HEK293 (cell line): ENCODE results near the gene LAD1.
A peak's percentile ranks its signal among the peaks of the same experiment; 100 is the strongest.

Experiments
- CTCF ChIA-PET: fragments of 350-600 bp; formaldehyde crosslinking; extraction: SDS; loops from one replicate; lab custom pipeline; 2021; ENCODE audit warnings: antibody characterized with exemption; lab: Yijun Ruan, JAX
- POLR2A ChIA-PET: fragments of 300-600 bp; formaldehyde crosslinking; extraction: SDS; loops from one replicate; lab custom pipeline; 2020; ENCODE audit warnings: antibody characterized with exemption, inconsistent platforms; lab: Yijun Ruan, JAX
- H3K27ac ChIP-seq: fragments of 200-500 bp; sonication (Bioruptor generic); 2 replicates; pipeline ENCODE4 v1.5.1; 2014; ENCODE audit warnings: low read depth, low read length, control low read depth, inconsistent platforms; ENCODE audit errors: extremely low read depth
- H3K36me3 ChIP-seq, 2 experiments: fragments of 200-500 bp in 1 of 2; sonication (Bioruptor generic) in 1 of 2; 1 replicate in 1 of 2; 2 replicates in 1 of 2; pipeline ENCODE4 v1.5.1; 2014 to 2017; ENCODE audit warnings: inconsistent platforms in 2 of 2, low read length in 2 of 2; ENCODE audit not compliant: control insufficient read depth in 2 of 2, insufficient read depth in 1 of 2
- H3K4me1 ChIP-seq: fragments of 200-500 bp; sonication (Bioruptor generic); 2 replicates; pipeline ENCODE4 v1.5.1; 2014; ENCODE audit warnings: mild to moderate bottlenecking, low read length, inconsistent platforms; ENCODE audit not compliant: control insufficient read depth, insufficient read depth
- H3K4me3 ChIP-seq: 2 replicates; pipeline ENCODE4 v1.5.1; 2011; ENCODE audit warnings: low read depth, mild to moderate bottlenecking, control low read depth, low read length, moderate library complexity
- H3K9me3 ChIP-seq: fragments of 200-500 bp; sonication (Bioruptor generic); 2 replicates; pipeline ENCODE4 v1.5.1; 2014; ENCODE audit warnings: low read depth, low read length, inconsistent platforms; ENCODE audit not compliant: control insufficient read depth, insufficient read depth
- BCL11B ChIP-seq: fragments of 450-650 bp; formaldehyde crosslinking; IDR thresholded peaks from 2 replicates; pipeline ENCODE4 v1.5.1; 2016; ENCODE audit warnings: low read depth, missing biosample characterization, missing genetic modification characterization
- BCL6B ChIP-seq: fragments of 450-650 bp; formaldehyde crosslinking; IDR thresholded peaks from 2 replicates; pipeline ENCODE4 v1.5.1; 2017; ENCODE audit warnings: missing biosample characterization, missing genetic modification characterization
- CTCF ChIP-seq: fragments of 450-650 bp; formaldehyde crosslinking; IDR thresholded peaks from 2 replicates; pipeline ENCODE4 v1.5.1; 2016; ENCODE audit warnings: missing biosample characterization, missing genetic modification characterization
- EGR2 ChIP-seq: fragments of 450-650 bp; formaldehyde crosslinking; IDR thresholded peaks from 2 replicates; pipeline ENCODE4 v1.5.1; 2016; ENCODE audit warnings: low read depth, missing biosample characterization, missing genetic modification characterization
- FEZF1 ChIP-seq: fragments of 450-650 bp; formaldehyde crosslinking; IDR thresholded peaks from 2 replicates; pipeline ENCODE4 v1.5.1; 2016; ENCODE audit warnings: missing biosample characterization, missing genetic modification characterization
- GLIS1 ChIP-seq: fragments of 450-650 bp; formaldehyde crosslinking; IDR thresholded peaks from 2 replicates; pipeline ENCODE4 v1.5.1; 2016; ENCODE audit warnings: missing biosample characterization, missing genetic modification characterization
- HOXA7 ChIP-seq: sonication (generic); formaldehyde crosslinking; IDR thresholded peaks from 2 replicates; pipeline ENCODE4 v1.8.1; 2022; ENCODE audit warnings: missing genetic modification reagents, borderline replicate concordance
- KLF16 ChIP-seq: fragments of 450-650 bp; formaldehyde crosslinking; IDR thresholded peaks from 2 replicates; pipeline ENCODE4 v1.5.1; 2017; ENCODE audit warnings: missing biosample characterization, missing genetic modification characterization
- OVOL3 ChIP-seq: fragments of 450-650 bp; formaldehyde crosslinking; IDR thresholded peaks from 2 replicates; pipeline ENCODE4 v1.5.1; 2016; ENCODE audit warnings: missing biosample characterization, missing genetic modification characterization
- PBX3 ChIP-seq: sonication (generic); formaldehyde crosslinking; IDR thresholded peaks from 2 replicates; pipeline ENCODE4 v1.8.1; 2022; ENCODE audit warnings: mild to moderate bottlenecking, moderate library complexity, missing genetic modification reagents
- SCRT1 ChIP-seq: fragments of 450-650 bp; formaldehyde crosslinking; IDR thresholded peaks from 2 replicates; pipeline ENCODE4 v1.5.1; 2016; ENCODE audit warnings: missing biosample characterization, missing genetic modification characterization, borderline replicate concordance
- SETDB1 ChIP-seq: IDR thresholded peaks from one replicate; pipeline ENCODE4 v1.6.1; 2017; ENCODE audit warnings: mild to moderate bottlenecking, low read length, moderate library complexity, mixed read lengths; ENCODE audit not compliant: insufficient read length
- SP3 ChIP-seq: fragments of 450-650 bp; formaldehyde crosslinking; IDR thresholded peaks from 2 replicates; pipeline ENCODE4 v1.5.1; 2016; ENCODE audit warnings: missing biosample characterization, missing genetic modification characterization
- TRIM28 ChIP-seq: IDR thresholded peaks from 2 replicates; pipeline ENCODE4 v1.6.1; 2011; ENCODE audit warnings: low read length, control low read depth, borderline replicate concordance
- WT1 ChIP-seq: fragments of 450-650 bp; formaldehyde crosslinking; IDR thresholded peaks from 2 replicates; pipeline ENCODE4 v1.5.1; 2016; ENCODE audit warnings: missing biosample characterization, missing genetic modification characterization
- ZBTB21 ChIP-seq: fragments of 450-650 bp; formaldehyde crosslinking; IDR thresholded peaks from 2 replicates; pipeline ENCODE4 v1.5.1; 2017; ENCODE audit warnings: missing biosample characterization, missing genetic modification characterization
- ZNF121 ChIP-seq: fragments of 450-650 bp; formaldehyde crosslinking; IDR thresholded peaks from 2 replicates; pipeline ENCODE4 v1.5.1; 2016; ENCODE audit warnings: missing biosample characterization, missing genetic modification characterization
- ZNF155 ChIP-seq: fragments of 450-650 bp; formaldehyde crosslinking; IDR thresholded peaks from 2 replicates; pipeline ENCODE4 v1.5.1; 2016; ENCODE audit warnings: missing biosample characterization, missing genetic modification characterization
- ZNF184 ChIP-seq: fragments of 450-650 bp; IDR thresholded peaks from 2 replicates; pipeline ENCODE4 v1.5.1; 2018; ENCODE audit warnings: missing biosample characterization, mild to moderate bottlenecking, missing genetic modification characterization
- ZNF202 ChIP-seq: fragments of 450-650 bp; formaldehyde crosslinking; IDR thresholded peaks from 2 replicates; pipeline ENCODE4 v1.5.1; 2016; ENCODE audit warnings: missing biosample characterization, missing genetic modification characterization, borderline replicate concordance
- ZNF214 ChIP-seq: fragments of 450-650 bp; formaldehyde crosslinking; IDR thresholded peaks from 2 replicates; pipeline ENCODE4 v1.5.1; 2017; ENCODE audit warnings: missing biosample characterization, mild to moderate bottlenecking, missing genetic modification characterization, borderline replicate concordance
- ZNF239 ChIP-seq: fragments of 450-650 bp; formaldehyde crosslinking; IDR thresholded peaks from 2 replicates; pipeline ENCODE4 v1.5.1; 2016; ENCODE audit warnings: missing biosample characterization, missing genetic modification characterization
- ZNF266 ChIP-seq: fragments of 450-650 bp; formaldehyde crosslinking; IDR thresholded peaks from 2 replicates; pipeline ENCODE4 v1.5.1; 2016; ENCODE audit warnings: missing biosample characterization, missing genetic modification characterization, low read depth
- ZNF302 ChIP-seq: fragments of 450-650 bp; formaldehyde crosslinking; IDR thresholded peaks from 2 replicates; pipeline ENCODE4 v1.5.1; 2016; ENCODE audit warnings: missing biosample characterization, missing genetic modification characterization, low read depth
- ZNF449 ChIP-seq: fragments of 450-650 bp; formaldehyde crosslinking; IDR thresholded peaks from 2 replicates; pipeline ENCODE4 v1.5.1; 2017; ENCODE audit warnings: missing biosample characterization, mild to moderate bottlenecking, missing genetic modification characterization, moderate library complexity
- ZNF514 ChIP-seq: fragments of 450-650 bp; formaldehyde crosslinking; IDR thresholded peaks from 2 replicates; pipeline ENCODE4 v1.5.1; 2016; ENCODE audit warnings: missing biosample characterization, missing genetic modification characterization
- ZNF529 ChIP-seq: fragments of 450-650 bp; formaldehyde crosslinking; IDR thresholded peaks from 2 replicates; pipeline ENCODE4 v1.5.1; 2017; ENCODE audit warnings: missing genetic modification characterization, missing biosample characterization; ENCODE audit not compliant: insufficient replicate concordance
- ZNF530 ChIP-seq: fragments of 450-650 bp; formaldehyde crosslinking; IDR thresholded peaks from 2 replicates; pipeline ENCODE4 v1.5.1; 2016; ENCODE audit warnings: low read depth, missing biosample characterization, missing genetic modification characterization
- ZNF544 ChIP-seq: fragments of 450-650 bp; formaldehyde crosslinking; IDR thresholded peaks from 2 replicates; pipeline ENCODE4 v1.5.0; 2017; ENCODE audit warnings: missing biosample characterization, missing genetic modification characterization
- ZNF555 ChIP-seq: fragments of 450-650 bp; formaldehyde crosslinking; conservative IDR thresholded peaks from 2 replicates; pipeline ENCODE4 v1.5.1; 2017; ENCODE audit warnings: missing biosample characterization, mild to moderate bottlenecking, missing genetic modification characterization, inconsistent platforms
- ZNF580 ChIP-seq: fragments of 450-650 bp; formaldehyde crosslinking; IDR thresholded peaks from 2 replicates; pipeline ENCODE4 v1.5.1; 2016; ENCODE audit warnings: missing biosample characterization, missing genetic modification characterization
- ZNF600 ChIP-seq: fragments of 450-650 bp; formaldehyde crosslinking; IDR thresholded peaks from 2 replicates; pipeline ENCODE4 v1.5.1; 2016; ENCODE audit warnings: missing biosample characterization, missing genetic modification characterization
- ZNF830 ChIP-seq: fragments of 450-650 bp; IDR thresholded peaks from 2 replicates; pipeline ENCODE4 v1.5.0; 2018; ENCODE audit warnings: missing biosample characterization, missing genetic modification characterization, low read depth, mild to moderate bottlenecking, moderate library complexity
- ZSCAN30 ChIP-seq: fragments of 450-650 bp; IDR thresholded peaks from 2 replicates; pipeline ENCODE4 v1.5.1; 2018; ENCODE audit warnings: missing biosample characterization, mild to moderate bottlenecking, missing genetic modification characterization, moderate library complexity

LAD1 gene

GRCh38 chr1:201376464-201377374, 22.4 kb downstream of the LAD1 start:
- H3K9me3 ChIP-seq = no peaks in the 10 kb centered on the region

GRCh38 chr1:201376107-201376463, 23.0 kb downstream of the LAD1 start:
- ChIA-PET POLR2A (no interaction called here), CTCF (interaction anchor here (0.7 to 5.9 kb wide), 7 partner anchors 9 to 67 kb away, joined by 3 to 52 read pairs (median 4); no protein-coding TSS in a partner anchor)
- Histone ChIP-seq H3K36me3 (no peaks in the 10 kb centered on the region), H3K4me3 (no peak overlapping the region), H3K4me1 (no peaks in the 10 kb centered on the region), H3K27ac (no peak overlapping the region), H3K9me3 (no peaks in the 10 kb centered on the region)
- no peak for TF ChIP-seq ZNF121 (tag by site-specific recombination)
- no peak for TF ChIP-seq ZNF514
- TF ChIP-seq ZNF580 (tag by site-specific recombination) = no peak
- no peak for TF ChIP-seq EGR2 (tag by site-specific recombination)
- TF ChIP-seq ZNF529 (tag by site-specific recombination) = no peak
- no peak for TF ChIP-seq HOXA7 (CRISPR knock-in tag)
- TF ChIP-seq ZNF830 (tag by site-specific recombination) = no peak
- no peak for TF ChIP-seq PBX3 (CRISPR knock-in tag)
- no peak for TF ChIP-seq WT1
- TF ChIP-seq GLIS1 (tag by site-specific recombination) = no peak
- TF ChIP-seq ZNF555 (tag by site-specific recombination) = no peak

More at GRCh38 chr1:201376464-201377374, 22.4 kb downstream of the LAD1 start:
- no peaks in the 10 kb centered on the region for H3K36me3 ChIP-seq
- TF ChIP-seq ZNF530 (tag by site-specific recombination) = no peak
- no peak for TF ChIP-seq SP3 (tag by site-specific recombination)
- TF ChIP-seq ZNF214 (tag by site-specific recombination) = no peak
- TF ChIP-seq SETDB1 = no peak
- no peak for TF ChIP-seq ZNF544
- 0 out of 2 replicates have a peak, but pooled peaks have one; percentile 33 for TF ChIP-seq ZSCAN30 (tag by site-specific recombination)
- no peak for TF ChIP-seq ZNF239 (tag by site-specific recombination)
- TF ChIP-seq ZNF184 (tag by site-specific recombination) = no peak
- TF ChIP-seq CTCF (tag by site-specific recombination) = 0 out of 2 replicates have a peak, but pooled peaks have one; percentile 19
- TF ChIP-seq BCL11B (tag by site-specific recombination) = no peak
- TF ChIP-seq ZBTB21 (tag by site-specific recombination) = no peak
- TF ChIP-seq ZNF600 (tag by site-specific recombination) = 0 out of 2 replicates have a peak, but pooled peaks have one; percentile 44
- TF ChIP-seq ZNF121 (tag by site-specific recombination) = no peak
- no peak for TF ChIP-seq ZNF266 (tag by site-specific recombination)
- no peak for TF ChIP-seq ZNF449
- TF ChIP-seq ZNF202 (tag by site-specific recombination) = no peak
- no peak for TF ChIP-seq ZNF302 (tag by site-specific recombination)
- TF ChIP-seq GLIS1 (tag by site-specific recombination) = peak; percentile 33; the same call in 1 of the 2 replicates
- TF ChIP-seq SCRT1 (tag by site-specific recombination) = no peak
- no peak for TF ChIP-seq ZNF155
- TF ChIP-seq TRIM28 = no peak
- no peak for TF ChIP-seq OVOL3 (tag by site-specific recombination)
- no peak for TF ChIP-seq KLF16 (tag by site-specific recombination)
- no peak for TF ChIP-seq FEZF1 (tag by site-specific recombination)
- TF ChIP-seq BCL6B (tag by site-specific recombination) = no peak
- CTCF ChIA-PET = interaction anchor here (0.6 to 5.9 kb wide), 7 partner anchors 8 to 360 kb away, joined by 3 to 52 read pairs (median 4); no protein-coding TSS in a partner anchor
- no peaks in the 10 kb centered on the region for H3K4me1 ChIP-seq
- no peak overlapping the region for H3K27ac ChIP-seq
- POLR2A ChIA-PET = no interaction called here
- no peak overlapping the region for H3K4me3 ChIP-seq
